GM12891 (cell line): Measurements from ENCODE around the gene DLGAP4.

Experiments
- DNase-seq: peaks from one replicate; pipeline ENCODE4 v3.0.0; 2011; ENCODE audit warnings: low spot score; ENCODE audit not compliant: insufficient read length
- FAIRE-seq: peaks from 2 replicates; lab custom pipeline; 2011; peaks lifted over from hg19 to GRCh38; lab: Jason Lieb, UNC
- PAX5 ChIP-seq: IDR thresholded peaks from 2 replicates; pipeline ENCODE4 v1.6.1; 2011; ENCODE audit warnings: low read length, moderate library complexity, mild to moderate bottlenecking; ENCODE audit not compliant: insufficient read depth, severe bottlenecking
- POLR2A ChIP-seq: IDR thresholded peaks from 2 replicates; pipeline ENCODE4 v1.6.1; 2011; ENCODE audit warnings: low read depth, low read length, control low read depth
- POLR2AphosphoS5 ChIP-seq: IDR thresholded peaks from 2 replicates; pipeline ENCODE4 v1.6.1; 2011; ENCODE audit warnings: low read depth, low read length, control low read depth
- POU2F2 ChIP-seq: IDR thresholded peaks from 2 replicates; pipeline ENCODE4 v1.6.1; 2011; ENCODE audit warnings: low read depth, mild to moderate bottlenecking, control low read depth, low read length, moderate library complexity
- SPI1 ChIP-seq: IDR thresholded peaks from 2 replicates; pipeline ENCODE4 v1.6.1; 2011; ENCODE audit warnings: low read depth, low read length, control low read depth
- TAF1 ChIP-seq: IDR thresholded peaks from 2 replicates; pipeline ENCODE4 v1.6.1; 2011; ENCODE audit warnings: low read depth, low read length, control low read depth

DLGAP4 gene

DNA sequence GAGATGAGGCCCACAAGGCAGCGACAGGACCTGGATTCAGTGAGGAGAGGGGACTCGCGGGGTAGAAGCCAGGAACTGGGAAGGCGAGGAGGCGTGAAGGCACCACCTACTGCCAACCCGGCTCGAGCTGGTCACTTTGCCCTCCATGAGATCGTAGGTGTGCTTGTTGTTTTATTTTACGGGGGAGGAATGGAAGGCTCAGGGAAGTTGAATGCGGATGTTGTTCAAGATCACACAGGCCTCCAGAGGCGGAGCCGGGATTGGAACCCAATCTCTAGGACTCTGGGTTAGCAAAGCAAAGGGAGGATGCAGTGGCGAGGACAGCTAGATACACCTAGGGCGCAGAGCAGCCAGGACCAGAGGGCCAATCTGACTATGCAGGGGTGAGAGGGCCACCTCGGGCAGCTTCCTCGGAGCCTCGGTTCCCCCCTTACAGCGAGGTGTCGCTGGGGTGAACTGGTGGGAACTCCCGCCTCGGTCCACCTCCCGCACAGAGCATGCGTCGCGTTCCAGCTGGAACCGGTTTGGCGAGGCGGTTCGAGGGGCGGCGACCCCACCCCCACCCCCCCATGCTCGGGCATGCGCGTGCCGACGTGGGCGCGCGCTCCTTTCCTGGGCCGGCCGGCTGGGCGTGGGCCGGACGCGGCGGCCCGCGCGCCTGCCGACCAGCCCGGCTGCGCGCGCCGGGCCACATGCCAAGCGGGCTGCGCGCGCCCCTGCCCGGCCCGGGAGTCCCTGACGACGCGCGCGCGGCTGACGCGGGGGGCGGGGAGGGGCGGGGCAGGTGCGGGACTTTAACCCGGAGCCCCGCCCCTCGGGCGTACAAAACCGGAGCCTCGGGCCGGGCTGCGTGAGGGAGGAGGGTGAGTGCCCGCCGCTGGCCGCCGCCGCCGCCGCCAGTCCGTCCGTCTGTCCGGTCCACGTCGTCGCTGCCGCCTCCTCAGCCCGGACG lies 154.8 kb downstream of the DLGAP4 start:
- FAIRE-seq: peak; percentile 100
- TF ChIP-seq POLR2A (0 out of 2 replicates have a peak, but pooled peaks have one; percentile 18), TAF1 (0 out of 2 replicates have a peak, but pooled peaks have one; percentile 20), POLR2AphosphoS5 (0 out of 2 replicates have a peak, but pooled peaks have one; percentile 41), SPI1 (no peak), PAX5 (no peak)
- peak; percentile 87 for DNase-seq

- FAIRE-seq (no peak), DNase-seq (peak; percentile 38)
- TF ChIP-seq SPI1 (no peak), POLR2A (no peak), POU2F2 (no peak)
Observed at GRCh38 chr20:36461600-36462439, 155.7 kb downstream of the DLGAP4 start.

- DNase-seq (no peak), FAIRE-seq (peak; percentile 48)
- TF ChIP-seq POU2F2 (no peak), SPI1 (no peak), PAX5 (no peak), TAF1 (no peak; the same call in 1 of the 2 replicates), POLR2A (no peak)
Observed at GRCh38 chr20:36462440-36463211, 156.5 kb downstream of the DLGAP4 start.

GRCh38 chr20:36463212-36464061 lies 157.3 kb downstream of the DLGAP4 start:
- TF ChIP-seq POLR2A (no peak), POLR2AphosphoS5 (no peak), POU2F2 (no peak), PAX5 (no peak), SPI1 (no peak), TAF1 (no peak)
- no peak for FAIRE-seq

DNA sequence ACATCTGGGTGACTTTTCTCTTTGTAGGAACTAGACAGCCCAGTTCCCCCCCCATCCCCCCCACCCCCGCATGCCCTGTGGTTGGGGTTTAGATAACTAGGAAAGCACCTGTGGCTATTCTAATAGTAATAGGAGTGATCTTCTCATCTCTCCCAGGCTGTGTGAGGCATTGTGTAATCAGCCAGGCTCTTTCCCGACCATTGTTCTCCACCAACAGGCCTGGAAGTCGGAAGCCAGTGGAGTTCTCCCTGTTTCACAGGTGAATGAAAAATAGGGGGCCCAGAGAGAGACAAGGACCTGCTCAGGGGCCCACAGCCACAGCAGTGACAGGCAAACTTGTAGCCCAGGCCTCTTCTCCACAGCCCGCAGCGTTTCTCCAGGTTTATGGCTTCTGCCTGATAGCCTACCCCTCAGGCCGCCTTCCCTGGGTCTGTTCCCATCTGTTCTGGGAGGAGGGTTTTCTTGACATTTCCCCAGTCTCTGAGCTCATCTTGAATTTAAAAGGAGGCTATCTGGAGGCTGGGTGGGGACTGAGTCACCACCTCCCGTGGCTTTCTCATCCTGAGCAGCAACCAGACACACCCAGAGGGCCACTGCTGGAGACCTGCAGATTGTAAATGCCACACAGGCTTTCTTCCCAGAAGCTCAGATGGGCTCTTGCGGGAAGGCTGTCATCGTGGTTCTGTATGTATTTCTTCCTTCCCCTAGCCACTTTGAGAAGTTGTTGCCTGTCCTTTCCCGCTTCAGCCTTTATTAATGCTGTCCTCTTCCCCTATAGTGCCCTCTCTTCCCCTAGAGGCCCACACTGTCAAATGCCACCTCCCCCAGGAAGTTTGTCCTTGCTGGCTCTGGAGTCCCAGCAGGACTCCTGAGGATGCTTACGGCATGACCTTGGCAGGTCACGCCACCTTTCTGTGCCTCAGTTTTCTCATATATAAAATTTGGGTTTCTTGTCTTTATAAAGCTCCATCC lies 159.3 kb downstream of the DLGAP4 start:
- DNase-seq (no peak), FAIRE-seq (no peak)
- TF ChIP-seq POLR2AphosphoS5: no peak
- TF ChIP-seq PAX5: no peak
- TF ChIP-seq POU2F2: no peak
- TF ChIP-seq POLR2A: no peak
- TF ChIP-seq SPI1: no peak
- TF ChIP-seq TAF1: no peak

More at GRCh38 chr20:36463212-36464061, 157.3 kb downstream of the DLGAP4 start:
- no peak for DNase-seq

- TF ChIP-seq PAX5 (no peak), SPI1 (no peak), POLR2AphosphoS5 (no peak), POLR2A (no peak), POU2F2 (no peak), TAF1 (no peak)
- FAIRE-seq (no peak), DNase-seq (no peak)
Observed at GRCh38 chr20:36466089-36466488, 159.9 kb downstream of the DLGAP4 start.

DNA sequence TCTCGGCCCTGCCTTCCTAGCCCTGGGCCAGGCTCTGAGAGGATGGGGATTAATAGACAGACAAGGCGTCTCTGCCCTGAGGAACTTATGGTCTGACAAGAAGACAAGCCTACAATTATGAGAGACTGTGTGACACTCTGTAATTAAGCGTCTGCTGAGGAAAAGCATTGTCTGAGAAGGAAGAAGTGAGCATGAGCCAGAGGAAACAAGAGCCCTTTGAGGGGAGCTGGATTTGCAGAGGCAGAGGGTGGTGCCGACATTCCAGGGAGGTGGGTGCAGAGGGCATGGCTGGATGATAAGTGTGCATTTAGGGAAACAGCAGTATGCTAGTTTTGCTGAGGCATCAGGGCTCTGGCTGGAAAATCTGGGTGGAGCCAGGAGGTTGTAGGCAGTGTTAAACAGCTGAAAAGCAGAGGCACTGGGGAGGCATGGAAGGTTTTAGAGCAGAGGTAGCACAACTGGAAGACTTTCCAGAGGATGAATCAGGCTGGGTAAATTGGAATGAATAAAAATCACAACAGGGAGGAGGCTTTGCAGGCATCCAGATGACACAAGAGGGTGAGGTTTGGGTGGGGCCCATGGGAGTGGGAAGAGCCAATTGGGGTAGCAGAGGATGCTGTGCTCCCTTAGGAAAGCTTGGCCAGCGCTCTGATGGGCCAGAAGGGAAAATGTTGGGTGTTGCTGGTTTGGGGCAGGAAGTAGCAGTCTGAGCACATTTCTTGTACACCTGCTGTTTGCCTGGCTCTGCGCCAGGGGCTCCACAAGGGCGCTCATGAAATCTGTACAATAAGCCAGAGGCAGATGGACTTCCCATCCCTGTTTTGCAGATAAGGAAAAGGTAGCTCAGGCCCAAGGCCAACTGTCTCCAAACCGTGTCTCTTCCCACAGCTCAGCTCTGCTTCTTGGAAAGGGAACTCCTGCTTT lies 161.2 kb downstream of the DLGAP4 start:
- FAIRE-seq (peak; percentile 47), DNase-seq (peak; percentile 41)
- TF ChIP-seq PAX5: no peak
- TF ChIP-seq POU2F2: no peak
- TF ChIP-seq SPI1: no peak
- no peak for TF ChIP-seq POLR2AphosphoS5
- no peak for TF ChIP-seq POLR2A
- no peak for TF ChIP-seq TAF1
